Liver (tissue), 9 donors: ENCODE data around the gene LSAMP. TPM values are rescaled to one million over a fixed set of nuclear protein-coding genes. Genes with fewer than 3 reads are reported as not detected.

Experiments
- DNase-seq: peaks from one replicate; pipeline ENCODE4 v3.0.0-alpha.2; 2017; ENCODE audit warnings: low spot score
- H3K27ac ChIP-seq, 2 donors: one replicate each; pipeline ENCODE4 v1.7.0; 2013; ENCODE audit warnings: inconsistent platforms in 2 of 2, low read length in 2 of 2, control low read depth in 1 of 2, low read depth in 1 of 2, mild to moderate bottlenecking in 1 of 2
- H3K27me3 ChIP-seq, 4 donors: one replicate each; pipeline versions ENCODE4 v1.6.1 to v1.7.0; 2013; ENCODE audit warnings: low read length in 3 of 4, inconsistent platforms in 1 of 4, mild to moderate bottlenecking in 1 of 4, moderate library complexity in 1 of 4; ENCODE audit not compliant: control insufficient read depth in 4 of 4, insufficient read depth in 4 of 4
- H3K36me3 ChIP-seq, 4 donors: one replicate each; pipeline versions ENCODE4 v1.6.1 to v1.7.0; 2013; ENCODE audit warnings: low read length in 3 of 4, mild to moderate bottlenecking in 3 of 4, low read depth in 1 of 4, moderate library complexity in 1 of 4; ENCODE audit not compliant: control insufficient read depth in 4 of 4, insufficient read depth in 3 of 4
- H3K4me1 ChIP-seq, 4 donors: one replicate each; pipeline versions ENCODE4 v1.6.1 to v1.7.0; 2013; ENCODE audit warnings: low read length in 3 of 4, mild to moderate bottlenecking in 3 of 4, moderate library complexity in 1 of 4; ENCODE audit not compliant: control insufficient read depth in 4 of 4, insufficient read depth in 4 of 4
- H3K4me3 ChIP-seq, 3 donors: one replicate each; pipeline versions ENCODE4 v1.6.1 to v1.7.0; 2013; ENCODE audit warnings: low read length in 3 of 3, control low read depth in 1 of 3, low read depth in 1 of 3, mild to moderate bottlenecking in 1 of 3
- H3K9ac ChIP-seq, 2 donors: one replicate each; pipeline ENCODE4 v1.7.0; 2013; ENCODE audit warnings: low read length in 2 of 2, mild to moderate bottlenecking in 2 of 2, moderate library complexity in 2 of 2, control low read depth in 1 of 2, low read depth in 1 of 2
- H3K9me3 ChIP-seq, 4 donors: one replicate each; pipeline versions ENCODE4 v1.6.1 to v1.7.0; 2013; ENCODE audit warnings: low read length in 3 of 4; ENCODE audit not compliant: control insufficient read depth in 4 of 4
- ATF3 ChIP-seq: IDR thresholded peaks from 2 replicates; pipeline ENCODE4 v1.6.1; 2016; ENCODE audit warnings: antibody characterized with exemption
- CTCF ChIP-seq: fragments of 150-350 bp; IDR thresholded peaks from 2 replicates; pipeline ENCODE4 v1.5.1; 2017; ENCODE audit warnings: improper control_type of control experiment, low read depth, low read length; ENCODE audit not compliant: missing input control
- EGR1 ChIP-seq, 2 donors: IDR thresholded peaks; 2 replicates each; pipeline ENCODE4 v1.6.1; 2016 to 2018; ENCODE audit warnings: antibody characterized with exemption in 2 of 2, low read depth in 2 of 2
- FOXA1 ChIP-seq: IDR thresholded peaks from 2 replicates; pipeline ENCODE4 v1.6.1; 2016; ENCODE audit warnings: antibody characterized with exemption
- HNF4A ChIP-seq, 2 donors: conservative IDR thresholded peaks; 2 replicates each; pipeline ENCODE4 v1.6.1; 2016; ENCODE audit warnings: antibody characterized with exemption in 2 of 2, mild to moderate bottlenecking in 2 of 2
- HNF4G ChIP-seq: IDR thresholded peaks from 2 replicates; pipeline ENCODE4 v1.6.1; 2016; ENCODE audit warnings: antibody characterized with exemption
- JUND ChIP-seq, 2 donors: IDR thresholded peaks; 2 replicates each; pipeline ENCODE4 v1.6.1; 2016; ENCODE audit warnings: antibody characterized with exemption in 2 of 2
- MAX ChIP-seq: IDR thresholded peaks from 2 replicates; pipeline ENCODE4 v1.6.1; 2016; ENCODE audit warnings: antibody characterized with exemption
- NR2F2 ChIP-seq: IDR thresholded peaks from 2 replicates; pipeline ENCODE4 v1.6.1; 2016; ENCODE audit warnings: antibody characterized with exemption
- RAD21 ChIP-seq, 2 donors: IDR thresholded peaks; 2 replicates each; pipeline ENCODE4 v1.6.1; 2016; ENCODE audit warnings: antibody characterized with exemption in 2 of 2, mild to moderate bottlenecking in 2 of 2
- RXRA ChIP-seq, 2 donors: IDR thresholded peaks; 2 replicates each; pipeline ENCODE4 v1.6.1; 2017 to 2018; ENCODE audit warnings: antibody characterized with exemption in 2 of 2, mild to moderate bottlenecking in 1 of 2
- SP1 ChIP-seq: IDR thresholded peaks from 2 replicates; pipeline ENCODE4 v1.6.1; 2018; ENCODE audit warnings: antibody characterized with exemption, mild to moderate bottlenecking
- TAF1 ChIP-seq: conservative IDR thresholded peaks from 2 replicates; pipeline ENCODE4 v1.6.1; 2016; ENCODE audit warnings: antibody characterized with exemption, mild to moderate bottlenecking
- YY1 ChIP-seq: IDR thresholded peaks from 2 replicates; pipeline ENCODE4 v1.6.1; 2016; ENCODE audit warnings: antibody characterized with exemption, mild to moderate bottlenecking
- ZBTB33 ChIP-seq: IDR thresholded peaks from 2 replicates; pipeline ENCODE4 v1.6.1; 2016; ENCODE audit warnings: antibody characterized with exemption
- WGBS: extraction: QIAGEN DNeasy Blood & Tissue Kit; methylation state at CpG from one replicate; pipeline ENCODE4 v1.1.7; 2013; 5-methylcytosine and 5-hydroxymethylcytosine counted together
- polyA plus RNA-seq, 2 donors: library from polyadenylated mRNA; stranded (reverse) in 1 of 2; unstranded in 1 of 2; fragments of 200-250 nt in 1 of 2; fragments of >200 nt in 1 of 2; fragmentation: Nextera tagmentation in 1 of 2; extraction: Ambion mirVana in 1 of 2; gene quantifications; one replicate each; pipeline versions ENCODE4 v1.2.1 to v1.2.3, GENCODE V29; 2013 to 2015
- total RNA-seq, 2 donors: library from RNA; depleted of rRNA; stranded (reverse); fragments of >200 nt; gene quantifications; one replicate each; pipeline ENCODE4 v1.2.3, GENCODE V29; 2014
- donor health status: healthy.
- donor health status: healthy.
- donor health status: healthy.
- donor health status: healthy.
- donor health status: healthy.

The LSAMP gene
- total and polyA plus RNA-seq, 4 donors = 0.01 to 0.17 (median 0.06) TPM

GRCh38 chr3:116285781-116286421 is 159.4 kb downstream of the LSAMP start:
- Histone ChIP-seq H3K9me3 (no peaks in the 10 kb centered on the region), H3K4me1 (no peaks in the 10 kb centered on the region), H3K4me3 (no peak overlapping the region), H3K36me3 (no peaks in the 10 kb centered on the region), H3K9ac (no peak overlapping the region), H3K27me3 (no peaks in the 10 kb centered on the region), H3K27ac (no peak overlapping the region)
- TF ChIP-seq CTCF = no peak
- TF ChIP-seq YY1 = no peak
- no peak for TF ChIP-seq HNF4G
- TF ChIP-seq ZBTB33 = no peak
- TF ChIP-seq HNF4A (conservative IDR thresholded peaks at IDR 0.05) = no peak
- TF ChIP-seq EGR1 (IDR thresholded peaks at IDR 0.05; ENCODE audit: low read depth in 2 of 2) = no peak
- TF ChIP-seq SP1 = no peak
- no peak for TF ChIP-seq FOXA1
- TF ChIP-seq ATF3 = no peak
- no peak for TF ChIP-seq RAD21 (IDR thresholded peaks at IDR 0.05)
- 78% methylated on average over 1 of the region's 1 CpG for WGBS
- DNase-seq = no peak

- no peak overlapping the region for H3K27ac ChIP-seq
- TF ChIP-seq RXRA (IDR thresholded peaks at IDR 0.05) (no peak), TAF1 (no peak), RAD21 (IDR thresholded peaks at IDR 0.05) (no peak), NR2F2 (no peak), HNF4A (conservative IDR thresholded peaks at IDR 0.05) (no peak), ZBTB33 (no peak), FOXA1 (no peak), YY1 (no peak), CTCF (no peak), MAX (no peak), HNF4G (no peak), JUND (IDR thresholded peaks at IDR 0.05) (no peak)
- WGBS = 53% methylated on average over 4 of the region's 4 CpGs
These were observed 163.8 kb downstream of the LSAMP start for GRCh38 chr3:116281313-116282143.

More at GRCh38 chr3:116281313-116282143, 163.8 kb downstream of the LSAMP start:
- no peak for DNase-seq
- Histone ChIP-seq H3K9me3 (no peaks in the 10 kb centered on the region), H3K4me3 (no peak overlapping the region), H3K4me1 (no peaks in the 10 kb centered on the region), H3K9ac (no peak overlapping the region), H3K27me3 (peaks cover 0 to 3% (median 0%) of the 10 kb centered on the region in 4 donors), H3K36me3 (no peaks in the 10 kb centered on the region)
